Measurements from ENCODE around the gene PDYN.

PDYN gene

GRCh38 chr20:1931830-1932229, 62.0 kb downstream of the PDYN start:
- no peak for DNase-seq

GRCh38 chr20:1930165-1930564, 63.7 kb downstream of the PDYN start:
- no peak for DNase-seq

GRCh38 chr20:1929460-1929859, 64.4 kb downstream of the PDYN start:
- DNase-seq, result no peak

GRCh38 chr20:1928782-1929181, 65.1 kb downstream of the PDYN start:
- no peak for DNase-seq

Data from NCI-H1694 treated with DMSO at 0.1 percent for 48 hours (cell line).